GM12878 (cell line): Measurements from ENCODE around the gene GRK5.

Experiments used
- CBX5 ChIP-seq: sonication (generic); IDR thresholded peaks from 2 replicates; pipeline ENCODE4 v1.6.1; 2016; ENCODE audit warnings: low read depth, moderate library complexity, mild to moderate bottlenecking, inconsistent platforms
- CEBPB ChIP-seq, 2 experiments: fragments of 150-350 bp in 1 of 2; IDR thresholded peaks; 2 replicates each; pipeline ENCODE4 v1.6.1; 2012 to 2014; ENCODE audit warnings: low read depth in 2 of 2, low read length in 2 of 2, borderline replicate concordance in 1 of 2, inconsistent platforms in 1 of 2
- EGR1 ChIP-seq, 2 experiments: IDR thresholded peaks; 1 replicate in 1 of 2; 2 replicates in 1 of 2; pipeline ENCODE4 v1.6.1; 2011 to 2012; ENCODE audit warnings: low read depth in 2 of 2, low read length in 2 of 2, borderline replicate concordance in 1 of 2, mild to moderate bottlenecking in 1 of 2, moderate library complexity in 1 of 2
- EP300 ChIP-seq, 2 experiments: fragments of 150-350 bp in 1 of 2; IDR thresholded peaks; 2 replicates each; pipeline ENCODE4 v1.6.1; 2011 to 2012; ENCODE audit warnings: low read depth in 2 of 2, low read length in 2 of 2, borderline replicate concordance in 1 of 2, improper control_type of control experiment in 1 of 2, inconsistent platforms in 1 of 2; ENCODE audit not compliant: control insufficient read depth in 1 of 2
- EZH2 ChIP-seq: IDR thresholded peaks from 2 replicates; pipeline ENCODE4 v1.6.1; 2012; ENCODE audit warnings: low read depth, mild to moderate bottlenecking, control low read depth, inconsistent platforms, low read length, borderline replicate concordance; ENCODE audit not compliant: control insufficient read depth
- NR2C2 ChIP-seq: IDR thresholded peaks from 2 replicates; pipeline ENCODE4 v1.6.1; 2011; ENCODE audit warnings: borderline replicate concordance, low read depth; ENCODE audit not compliant: control insufficient read depth, insufficient read length
- POLR2A ChIP-seq: IDR thresholded peaks from 2 replicates; pipeline ENCODE4 v1.6.1; 2011; ENCODE audit warnings: low read depth, mild to moderate bottlenecking, low read length
- TCF12 ChIP-seq: IDR thresholded peaks from 2 replicates; pipeline ENCODE4 v1.6.1; 2011; ENCODE audit warnings: low read depth, mild to moderate bottlenecking, low read length
- YY1 ChIP-seq: IDR thresholded peaks from 2 replicates; pipeline ENCODE4 v1.6.1; 2011; ENCODE audit warnings: low read depth, mild to moderate bottlenecking, low read length
- ZNF24 ChIP-seq: fragments of 450-650 bp; IDR thresholded peaks from 2 replicates; pipeline ENCODE4 v1.6.1; 2017; ENCODE audit warnings: antibody characterized with exemption, mild to moderate bottlenecking
- TF ChIP-seq, protein P1 (sequence below): IDR thresholded peaks from 2 replicates; pipeline ENCODE4 v1.6.1; 2012; ENCODE audit warnings: mild to moderate bottlenecking, low read depth, low read length
- TF ChIP-seq, protein P2 (sequence below), 3 experiments: IDR thresholded peaks in 2 of 3; conservative IDR thresholded peaks in 1 of 3; 2 replicates each; pipeline ENCODE4 v1.5.1; 2011; ENCODE audit warnings: low read depth in 3 of 3, low read length in 3 of 3, mild to moderate bottlenecking in 3 of 3, control low read depth in 2 of 3, moderate library complexity in 2 of 3, inconsistent platforms in 1 of 3, mixed read lengths in 1 of 3; ENCODE audit not compliant: control insufficient read depth in 2 of 3, insufficient read depth in 1 of 3; ENCODE audit errors: extremely low read depth in 1 of 3

- TF ChIP-seq, protein P1, sequence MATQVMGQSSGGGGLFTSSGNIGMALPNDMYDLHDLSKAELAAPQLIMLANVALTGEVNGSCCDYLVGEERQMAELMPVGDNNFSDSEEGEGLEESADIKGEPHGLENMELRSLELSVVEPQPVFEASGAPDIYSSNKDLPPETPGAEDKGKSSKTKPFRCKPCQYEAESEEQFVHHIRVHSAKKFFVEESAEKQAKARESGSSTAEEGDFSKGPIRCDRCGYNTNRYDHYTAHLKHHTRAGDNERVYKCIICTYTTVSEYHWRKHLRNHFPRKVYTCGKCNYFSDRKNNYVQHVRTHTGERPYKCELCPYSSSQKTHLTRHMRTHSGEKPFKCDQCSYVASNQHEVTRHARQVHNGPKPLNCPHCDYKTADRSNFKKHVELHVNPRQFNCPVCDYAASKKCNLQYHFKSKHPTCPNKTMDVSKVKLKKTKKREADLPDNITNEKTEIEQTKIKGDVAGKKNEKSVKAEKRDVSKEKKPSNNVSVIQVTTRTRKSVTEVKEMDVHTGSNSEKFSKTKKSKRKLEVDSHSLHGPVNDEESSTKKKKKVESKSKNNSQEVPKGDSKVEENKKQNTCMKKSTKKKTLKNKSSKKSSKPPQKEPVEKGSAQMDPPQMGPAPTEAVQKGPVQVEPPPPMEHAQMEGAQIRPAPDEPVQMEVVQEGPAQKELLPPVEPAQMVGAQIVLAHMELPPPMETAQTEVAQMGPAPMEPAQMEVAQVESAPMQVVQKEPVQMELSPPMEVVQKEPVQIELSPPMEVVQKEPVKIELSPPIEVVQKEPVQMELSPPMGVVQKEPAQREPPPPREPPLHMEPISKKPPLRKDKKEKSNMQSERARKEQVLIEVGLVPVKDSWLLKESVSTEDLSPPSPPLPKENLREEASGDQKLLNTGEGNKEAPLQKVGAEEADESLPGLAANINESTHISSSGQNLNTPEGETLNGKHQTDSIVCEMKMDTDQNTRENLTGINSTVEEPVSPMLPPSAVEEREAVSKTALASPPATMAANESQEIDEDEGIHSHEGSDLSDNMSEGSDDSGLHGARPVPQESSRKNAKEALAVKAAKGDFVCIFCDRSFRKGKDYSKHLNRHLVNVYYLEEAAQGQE = no peak
- TF ChIP-seq ZNF24 = no peak
- TF ChIP-seq EP300 (IDR thresholded peaks at IDR 0.05; ENCODE audit: borderline replicate concordance in 1 of 2, control insufficient read depth in 1 of 2, low read depth in 2 of 2, low read length in 2 of 2) = no peak
- TF ChIP-seq NR2C2 = no peak
- TF ChIP-seq, protein P2, sequence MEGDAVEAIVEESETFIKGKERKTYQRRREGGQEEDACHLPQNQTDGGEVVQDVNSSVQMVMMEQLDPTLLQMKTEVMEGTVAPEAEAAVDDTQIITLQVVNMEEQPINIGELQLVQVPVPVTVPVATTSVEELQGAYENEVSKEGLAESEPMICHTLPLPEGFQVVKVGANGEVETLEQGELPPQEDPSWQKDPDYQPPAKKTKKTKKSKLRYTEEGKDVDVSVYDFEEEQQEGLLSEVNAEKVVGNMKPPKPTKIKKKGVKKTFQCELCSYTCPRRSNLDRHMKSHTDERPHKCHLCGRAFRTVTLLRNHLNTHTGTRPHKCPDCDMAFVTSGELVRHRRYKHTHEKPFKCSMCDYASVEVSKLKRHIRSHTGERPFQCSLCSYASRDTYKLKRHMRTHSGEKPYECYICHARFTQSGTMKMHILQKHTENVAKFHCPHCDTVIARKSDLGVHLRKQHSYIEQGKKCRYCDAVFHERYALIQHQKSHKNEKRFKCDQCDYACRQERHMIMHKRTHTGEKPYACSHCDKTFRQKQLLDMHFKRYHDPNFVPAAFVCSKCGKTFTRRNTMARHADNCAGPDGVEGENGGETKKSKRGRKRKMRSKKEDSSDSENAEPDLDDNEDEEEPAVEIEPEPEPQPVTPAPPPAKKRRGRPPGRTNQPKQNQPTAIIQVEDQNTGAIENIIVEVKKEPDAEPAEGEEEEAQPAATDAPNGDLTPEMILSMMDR (IDR thresholded peaks at IDR 0.05 in 2 of 3, conservative IDR thresholded peaks at IDR 0.05 in 1 of 3; ENCODE audit: control insufficient read depth in 2 of 3, extremely low read depth in 1 of 3, insufficient read depth in 1 of 3, low read depth in 3 of 3, low read length in 3 of 3) = peak; percentile 64 to 68 (median 67); a peak in 5 of 6 replicates
- no peak for TF ChIP-seq EZH2
- TF ChIP-seq POLR2A = no peak
- no peak for TF ChIP-seq YY1
- TF ChIP-seq CBX5 = no peak
- no peak for TF ChIP-seq CEBPB (IDR thresholded peaks at IDR 0.05; ENCODE audit: borderline replicate concordance in 1 of 2, low read depth in 2 of 2, low read length in 2 of 2)
- no peak for TF ChIP-seq EGR1 (IDR thresholded peaks at IDR 0.05; ENCODE audit: borderline replicate concordance in 1 of 2, low read depth in 2 of 2, low read length in 2 of 2)
- no peak for TF ChIP-seq TCF12
Measured at GRCh38 chr10:119198438-119198837, 8.9 kb upstream of the GRK5 start.
